OCI-LY7 (cell line): ENCODE data around the gene DERL3. TPM values are rescaled to one million over a fixed set of nuclear protein-coding genes. Genes with fewer than 3 reads are reported as not detected.

Experiments
- BruUV-seq: library from RNA; stranded (reverse); fragments of 400-500 nt; replicated peaks from 2 replicates; lab custom pipeline; 2021; lab: Mats Ljungman, UMichigan
- CTCF ChIA-PET: fragments of 300-600 bp; sonication (Branson Sonifier 250); formaldehyde crosslinking; loops from one replicate; lab custom pipeline; 2022; ENCODE audit warnings: antibody characterized with exemption; ENCODE audit not compliant: unreplicated experiment; lab: Charles Lee
- POLR2A ChIA-PET: fragments of 300-600 bp; sonication (Branson Sonifier 250); formaldehyde crosslinking; loops from one replicate; lab custom pipeline; 2022; ENCODE audit warnings: antibody characterized with exemption; lab: Charles Lee
- DNase-seq: peaks from one replicate; pipeline ENCODE4 v3.0.0-alpha.2; 2015; ENCODE audit warnings: low spot score
- H2AFZ ChIP-seq: fragments of 200-600 bp; sonication (generic), shearing (Covaris generic); 2 replicates; pipeline ENCODE4 v1.6.1; 2014; ENCODE audit warnings: mild to moderate bottlenecking, antibody characterized with exemption, low read length, moderate library complexity
- H3K27ac ChIP-seq: fragments of 200-600 bp; sonication (generic); 2 replicates; pipeline ENCODE4 v1.5.1; 2014; ENCODE audit warnings: mixed run types, low read depth, mild to moderate bottlenecking, moderate library complexity, low read length, inconsistent platforms; ENCODE audit not compliant: poor library complexity, severe bottlenecking
- H3K36me3 ChIP-seq: fragments of 200-600 bp; sonication (generic); 2 replicates; pipeline ENCODE4 v1.6.1; 2014; ENCODE audit warnings: mild to moderate bottlenecking, antibody characterized with exemption, low read length, moderate library complexity, mixed read lengths; ENCODE audit not compliant: insufficient read depth
- H3K4me1 ChIP-seq: fragments of 200-600 bp; sonication (generic); 2 replicates; pipeline ENCODE4 v1.5.1; 2014; ENCODE audit warnings: mild to moderate bottlenecking, low read length; ENCODE audit not compliant: insufficient read depth, poor library complexity, severe bottlenecking
- H3K4me2 ChIP-seq: fragments of 200-600 bp; sonication (generic); 2 replicates; pipeline ENCODE4 v1.6.1; 2014; ENCODE audit warnings: mild to moderate bottlenecking, low read length
- H3K4me3 ChIP-seq: fragments of 200-600 bp; sonication (generic); 2 replicates; pipeline ENCODE4 v1.5.1; 2014; ENCODE audit warnings: mild to moderate bottlenecking, low read depth, low read length; ENCODE audit not compliant: poor library complexity, severe bottlenecking
- H3K79me2 ChIP-seq: fragments of 200-600 bp; sonication (generic); 2 replicates; pipeline ENCODE4 v1.6.1; 2016; ENCODE audit warnings: low read depth, mild to moderate bottlenecking, low read length, moderate library complexity, mixed read lengths; ENCODE audit not compliant: insufficient read depth
- H3K9me2 ChIP-seq: fragments of 200-600 bp; sonication (generic); 2 replicates; pipeline ENCODE4 v1.6.1; 2016; ENCODE audit warnings: mild to moderate bottlenecking, low read length, mixed read lengths; ENCODE audit not compliant: insufficient read depth
- H3K9me3 ChIP-seq: fragments of 200-600 bp; sonication (generic); 2 replicates; pipeline ENCODE4 v1.6.1; 2014; ENCODE audit warnings: mild to moderate bottlenecking, mixed run types, low read length, mixed read lengths
- H4K20me1 ChIP-seq: fragments of 200-600 bp; sonication (generic); 2 replicates; pipeline ENCODE4 v1.6.1; 2014; ENCODE audit warnings: mild to moderate bottlenecking, antibody characterized with exemption, low read length, moderate library complexity, mixed read lengths; ENCODE audit not compliant: insufficient read depth
- EZH2phosphoT487 ChIP-seq: fragments of 200-600 bp; sonication (generic); IDR thresholded peaks from 2 replicates; pipeline ENCODE4 v1.6.1; 2018; ENCODE audit warnings: low read depth, borderline replicate concordance, mild to moderate bottlenecking, mixed run types, antibody characterized with exemption, low read length, moderate library complexity, mixed read lengths
- intact Hi-C: fragments of 100-400 bp; cut with micrococcal nuclease; formaldehyde crosslinking; loops from one replicate; pipeline ENCODE4 v1.10.0; 2022; ENCODE audit not compliant: unreplicated experiment
- total RNA-seq, 2 experiments: library from RNA; depleted of rRNA in 1 of 2; stranded (reverse); fragments of >200 nt in 1 of 2; shearing (Covaris generic) in 1 of 2; gene quantifications; 2 replicates each; pipeline ENCODE4 v1.2.3, GENCODE V29; 2014 to 2022
- TF ChIP-seq, protein P1 (sequence below): fragments of 200-600 bp; sonication (generic); conservative IDR thresholded peaks from 2 replicates; pipeline ENCODE4 v1.5.1; 2014; ENCODE audit warnings: mild to moderate bottlenecking, antibody characterized with exemption, low read length, moderate library complexity, mixed read lengths

Gene DERL3
- total RNA-seq, 2 experiments from 2014 or later, result 44.6 to 52.1 TPM

DNA sequence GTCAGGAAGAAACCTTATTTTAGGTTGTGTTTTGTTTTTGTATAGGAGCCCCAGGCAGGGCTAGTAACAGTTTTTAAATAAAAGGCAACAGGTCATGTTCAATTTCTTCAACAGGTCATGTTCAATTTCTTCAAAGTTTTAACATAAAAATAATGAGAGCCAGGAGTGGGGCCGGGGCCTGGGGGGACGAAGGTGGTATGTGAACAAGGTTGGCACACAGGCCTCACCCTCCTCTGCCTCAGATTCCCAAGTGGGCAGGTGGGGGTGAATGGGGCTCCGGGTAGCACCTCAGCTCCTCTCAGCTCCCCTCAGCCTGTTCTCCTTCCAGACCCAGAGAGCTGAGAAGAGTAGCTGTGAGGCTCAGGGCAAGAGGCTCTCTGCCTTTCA, 4.4 kb downstream of the DERL3 start:
- Histone ChIP-seq H4K20me1 (no peaks in the 10 kb centered on the region), H3K4me3 (no peak overlapping the region), H3K79me2 (no peaks in the 10 kb centered on the region; the same call in 1 of the 2 replicates), H3K4me2 (no peak overlapping the region), H3K4me1 (peaks cover 36% of the 10 kb centered on the region), H3K9me3 (no peaks in the 10 kb centered on the region), H3K36me3 (peaks cover 82% of the 10 kb centered on the region), H2AFZ (no peak overlapping the region), H3K9me2 (no peaks in the 10 kb centered on the region), H3K27ac (no peak overlapping the region)
- no peak for TF ChIP-seq EZH2phosphoT487
- TF ChIP-seq, protein P1, sequence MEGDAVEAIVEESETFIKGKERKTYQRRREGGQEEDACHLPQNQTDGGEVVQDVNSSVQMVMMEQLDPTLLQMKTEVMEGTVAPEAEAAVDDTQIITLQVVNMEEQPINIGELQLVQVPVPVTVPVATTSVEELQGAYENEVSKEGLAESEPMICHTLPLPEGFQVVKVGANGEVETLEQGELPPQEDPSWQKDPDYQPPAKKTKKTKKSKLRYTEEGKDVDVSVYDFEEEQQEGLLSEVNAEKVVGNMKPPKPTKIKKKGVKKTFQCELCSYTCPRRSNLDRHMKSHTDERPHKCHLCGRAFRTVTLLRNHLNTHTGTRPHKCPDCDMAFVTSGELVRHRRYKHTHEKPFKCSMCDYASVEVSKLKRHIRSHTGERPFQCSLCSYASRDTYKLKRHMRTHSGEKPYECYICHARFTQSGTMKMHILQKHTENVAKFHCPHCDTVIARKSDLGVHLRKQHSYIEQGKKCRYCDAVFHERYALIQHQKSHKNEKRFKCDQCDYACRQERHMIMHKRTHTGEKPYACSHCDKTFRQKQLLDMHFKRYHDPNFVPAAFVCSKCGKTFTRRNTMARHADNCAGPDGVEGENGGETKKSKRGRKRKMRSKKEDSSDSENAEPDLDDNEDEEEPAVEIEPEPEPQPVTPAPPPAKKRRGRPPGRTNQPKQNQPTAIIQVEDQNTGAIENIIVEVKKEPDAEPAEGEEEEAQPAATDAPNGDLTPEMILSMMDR, result no peak
- intact Hi-C loops, result no loop called here
- CTCF ChIA-PET, result no interaction called here
- DNase-seq, result no peak
- POLR2A ChIA-PET, result interaction anchor here (0.5 to 1.1 kb wide), 2 partner anchors 28 to 35 kb away, joined by 5 to 6 read pairs; no protein-coding TSS in a partner anchor
- BruUV-seq, result no TSS peak

DNA sequence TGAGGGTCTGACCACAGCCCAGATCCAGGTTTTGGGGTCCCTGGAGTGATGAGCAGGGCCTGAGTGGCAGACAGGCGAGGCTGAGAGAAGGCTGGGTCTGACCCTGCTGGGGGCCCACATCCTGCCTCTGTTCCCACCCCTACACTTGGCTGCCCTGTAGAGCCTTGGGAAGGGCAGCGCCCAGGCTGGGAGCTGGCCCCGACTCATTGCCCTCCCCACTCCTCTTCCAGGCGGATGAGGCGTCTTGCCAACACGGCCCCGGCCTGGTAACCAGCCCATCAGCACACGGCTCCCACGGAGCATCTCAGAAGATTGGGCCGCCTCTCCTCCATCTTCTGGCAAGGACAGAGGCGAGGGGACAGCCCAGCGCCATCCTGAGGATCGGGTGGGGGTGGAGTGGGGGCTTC, 4.9 kb downstream of the DERL3 start:
- BruUV-seq, result TSS peak; percentile 75
- Histone ChIP-seq H3K9me2 (no peaks in the 10 kb centered on the region), H4K20me1 (no peaks in the 10 kb centered on the region), H3K4me3 (no peak overlapping the region), H3K79me2 (no peaks in the 10 kb centered on the region; the same call in 1 of the 2 replicates), H3K27ac (no peak overlapping the region), H2AFZ (no peak overlapping the region), H3K4me2 (no peak overlapping the region), H3K9me3 (no peaks in the 10 kb centered on the region), H3K36me3 (peaks cover 86% of the 10 kb centered on the region), H3K4me1 (peaks cover 35% of the 10 kb centered on the region)
- intact Hi-C loops, result no loop called here
- no peak for DNase-seq
- CTCF ChIA-PET, result no interaction called here
- TF ChIP-seq, protein P1, result no peak
- no peak for TF ChIP-seq EZH2phosphoT487
- POLR2A ChIA-PET, result interaction anchor here (0.5 to 1.1 kb wide), 2 partner anchors 28 to 35 kb away, joined by 5 to 6 read pairs; no protein-coding TSS in a partner anchor

DNA sequence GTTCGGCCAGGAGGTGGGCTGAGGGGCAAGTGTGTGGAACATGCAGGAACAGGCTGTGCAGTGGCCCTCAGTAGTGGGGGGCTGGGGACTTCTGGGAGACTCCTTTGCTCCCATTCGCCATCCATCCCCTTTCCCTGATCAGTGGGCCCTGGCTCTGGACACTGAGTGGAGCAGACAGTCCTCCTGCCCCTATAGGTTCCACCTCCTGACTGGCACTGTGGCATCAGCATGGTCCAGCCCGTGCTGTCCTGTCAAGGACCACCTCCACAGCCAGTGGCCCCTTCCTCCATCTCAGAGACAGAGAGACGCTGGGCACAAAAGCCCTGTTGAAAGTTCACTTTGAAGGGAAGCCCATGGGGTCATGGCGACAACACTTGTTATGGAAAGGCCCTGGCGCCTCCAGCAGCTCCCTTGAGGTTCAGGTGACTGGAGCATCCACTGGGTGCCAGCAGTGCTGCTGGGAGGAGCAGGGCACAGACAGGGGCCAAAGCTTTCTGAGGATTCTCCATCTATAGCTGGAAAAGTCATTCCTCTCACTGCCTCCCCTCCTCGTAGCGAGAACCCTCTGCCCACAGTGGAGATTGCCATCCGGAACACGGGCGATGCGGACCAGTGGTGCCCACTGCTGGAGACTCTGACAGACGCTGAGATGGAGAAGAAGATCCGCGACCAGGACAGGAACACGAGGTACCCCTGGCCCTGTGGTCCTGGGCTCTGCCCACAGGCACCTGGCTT, 5.6 kb downstream of the DERL3 start:
- no peaks in the 10 kb centered on the region for H4K20me1 ChIP-seq
- ChIA-PET CTCF (no interaction called here), POLR2A (no interaction called here)
- H3K27ac ChIP-seq, result no peak overlapping the region
- H2AFZ ChIP-seq, result no peak overlapping the region
- intact Hi-C loops, result no loop called here
- H3K79me2 ChIP-seq, result no peaks in the 10 kb centered on the region; the same call in 1 of the 2 replicates
- H3K9me2 ChIP-seq, result no peaks in the 10 kb centered on the region
- no peak for DNase-seq
- no peak for TF ChIP-seq EZH2phosphoT487
- TF ChIP-seq, protein P1, result no peak
- H3K9me3 ChIP-seq, result no peaks in the 10 kb centered on the region
- H3K36me3 ChIP-seq, result peaks cover 94% of the 10 kb centered on the region
- no peak overlapping the region for H3K4me3 ChIP-seq
- no TSS peak for BruUV-seq
- no peak overlapping the region for H3K4me2 ChIP-seq
- H3K4me1 ChIP-seq, result peaks cover 33% of the 10 kb centered on the region
